Thyroid gland (tissue), 4 donors: Measurements from ENCODE around the gene HEATR3.

Source experiments
- CTCF ChIP-seq, 6 experiments: fragments of 200-600 bp in 3 of 6; fragments of 450-650 bp in 3 of 6; sonication (generic) in 3 of 6; IDR thresholded peaks; one replicate each; pipeline ENCODE4 v1.5.1; 2016 to 2019; ENCODE audit warnings: antibody characterized with exemption in 6 of 6, mild to moderate bottlenecking in 2 of 6, inconsistent platforms in 1 of 6, moderate library complexity in 1 of 6
- POLR2A ChIP-seq, 2 donors: fragments of 450-650 bp; IDR thresholded peaks; one replicate each; pipeline ENCODE4 v1.6.1; 2017; ENCODE audit warnings: antibody characterized with exemption in 2 of 2, mild to moderate bottlenecking in 2 of 2, moderate library complexity in 1 of 2

GRCh38 chr16:50066482-50067289 lies 916 bp downstream of the HEATR3 start:
- TF ChIP-seq CTCF (IDR thresholded peaks at IDR 0.05) = peak in 1 of 6 experiments; percentile 33
- no peak for TF ChIP-seq POLR2A (IDR thresholded peaks at IDR 0.05)
